ENCODE measurements around the gene PLEKHJ1.
"Not testable (repeated sequence)": the region's sequence is repeated elsewhere in the genome, so short reads cannot be mapped to it uniquely, and the experiment has no call there.

PLEKHJ1 gene

DNA sequence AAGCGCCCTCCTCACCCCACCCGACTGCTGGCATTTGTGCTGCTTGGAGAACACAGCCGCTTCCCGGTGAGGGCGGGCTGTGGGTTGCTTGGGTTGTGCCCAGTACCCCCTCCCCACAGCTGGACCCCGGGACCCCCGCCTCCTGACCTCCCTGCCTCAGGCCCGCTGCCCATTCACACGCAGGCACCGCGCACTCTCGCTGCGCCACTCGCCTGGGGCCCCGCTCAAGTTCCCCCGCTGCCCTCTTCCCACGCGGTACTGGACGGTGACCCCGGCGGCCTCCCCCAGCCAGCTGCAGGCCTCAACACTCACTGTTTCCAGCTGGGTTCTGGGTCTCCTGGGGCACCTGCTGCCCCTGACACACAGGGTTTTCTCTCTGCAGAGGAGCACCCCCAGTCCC lies 16.4 kb downstream of the PLEKHJ1 start:
- DNase-seq (ENCODE audit: low read depth): no peak

DNA sequence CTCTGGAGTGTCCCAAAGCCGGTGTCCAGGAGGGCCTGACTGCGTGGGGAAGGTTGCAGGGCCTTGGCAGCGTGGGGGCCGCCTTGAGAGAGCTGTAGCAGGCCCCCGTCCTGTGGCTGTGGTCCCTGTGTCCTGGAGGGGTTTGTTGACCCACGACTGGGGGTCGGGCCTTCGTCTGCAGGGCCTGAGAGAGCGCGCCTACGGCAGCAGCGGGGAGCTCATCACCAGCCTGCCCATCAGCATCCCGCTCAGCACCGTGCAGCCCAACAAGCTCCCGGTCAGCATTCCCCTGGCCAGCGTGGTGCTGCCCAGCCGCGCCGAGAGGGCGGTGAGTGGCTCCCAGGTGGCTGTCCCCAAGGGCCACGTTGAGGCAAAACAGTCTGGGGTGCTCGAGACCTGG lies 18.5 kb downstream of the PLEKHJ1 start:
- no peak for DNase-seq (ENCODE audit: low read depth)

GRCh38 chr19:2216361-2217225 lies 19.5 kb downstream of the PLEKHJ1 start:
- no peak for DNase-seq (ENCODE audit: low read depth)

GRCh38 chr19:2215281-2215751 lies 20.8 kb downstream of the PLEKHJ1 start:
- no peak for DNase-seq (ENCODE audit: low read depth)

- DNase-seq (ENCODE audit: low read depth): no peak
Measured at GRCh38 chr19:2214251-2214650, 21.9 kb downstream of the PLEKHJ1 start.

GRCh38 chr19:2213799-2214198 lies 22.3 kb downstream of the PLEKHJ1 start:
- DNase-seq (ENCODE audit: low read depth): no peak

- DNase-seq (ENCODE audit: low read depth): no peak
Measured at GRCh38 chr19:2212861-2213711, 23.0 kb downstream of the PLEKHJ1 start.

DNA sequence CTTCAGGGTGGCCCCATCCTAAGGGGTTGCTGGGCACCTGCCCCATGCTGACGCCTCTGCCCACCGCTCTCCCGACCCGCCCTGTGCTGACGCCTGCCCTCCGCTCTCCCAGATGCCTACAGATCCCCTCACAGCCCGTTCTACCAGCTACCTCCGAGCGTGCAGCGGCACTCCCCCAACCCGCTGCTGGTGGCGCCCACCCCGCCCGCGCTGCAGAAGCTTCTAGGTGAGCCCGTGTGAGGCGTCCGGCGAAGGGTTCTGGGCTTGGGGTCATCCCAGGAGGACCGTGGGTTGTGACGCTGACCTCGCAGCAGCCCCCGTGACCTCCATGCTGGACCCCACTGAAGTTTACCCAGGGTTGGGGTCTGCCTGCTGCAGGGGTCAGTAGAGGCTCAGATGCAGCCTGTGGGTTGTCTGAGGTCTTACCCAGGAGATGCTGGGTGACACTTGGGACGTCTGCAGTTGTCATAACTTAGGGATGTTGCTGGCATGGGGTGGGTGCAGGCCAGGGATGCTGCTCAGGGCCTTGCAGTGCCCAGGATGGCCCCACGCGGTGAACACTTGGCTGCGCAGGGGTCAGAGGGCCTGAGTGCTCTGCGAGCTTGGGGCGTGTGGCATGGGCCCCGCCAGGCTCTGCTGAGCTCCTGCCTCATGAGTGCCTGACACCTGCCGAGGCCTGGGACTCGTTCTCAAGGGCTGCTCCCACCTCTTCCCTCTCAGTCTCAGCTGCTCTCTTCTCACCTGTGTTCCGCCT lies 25.0 kb downstream of the PLEKHJ1 start:
- DNase-seq (ENCODE audit: low read depth): no peak

GRCh38 chr19:2210206-2210605 lies 25.9 kb downstream of the PLEKHJ1 start:
- no peak for DNase-seq (ENCODE audit: low read depth)

DNA sequence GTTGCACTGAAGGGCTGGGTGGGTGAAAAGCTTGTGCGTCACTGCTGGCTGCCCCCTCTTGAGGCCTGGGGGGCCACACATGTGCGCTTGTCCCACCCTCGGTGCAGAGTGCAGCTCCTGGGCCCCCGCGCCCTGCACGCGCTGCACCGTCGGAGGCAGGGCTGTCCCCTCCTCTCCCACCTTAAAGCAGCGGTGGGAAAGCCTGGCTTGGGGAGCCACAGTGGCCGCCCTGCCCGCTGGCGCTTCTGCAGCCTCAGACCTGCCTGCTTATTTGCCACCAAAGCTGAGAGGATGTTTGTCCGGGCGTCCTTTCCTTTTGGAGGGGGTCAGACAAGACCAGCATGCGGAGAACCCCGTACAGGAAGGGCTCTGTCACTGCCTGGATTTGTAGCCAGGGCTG lies 26.7 kb downstream of the PLEKHJ1 start:
- DNase-seq (ENCODE audit: low read depth): no peak

DNA sequence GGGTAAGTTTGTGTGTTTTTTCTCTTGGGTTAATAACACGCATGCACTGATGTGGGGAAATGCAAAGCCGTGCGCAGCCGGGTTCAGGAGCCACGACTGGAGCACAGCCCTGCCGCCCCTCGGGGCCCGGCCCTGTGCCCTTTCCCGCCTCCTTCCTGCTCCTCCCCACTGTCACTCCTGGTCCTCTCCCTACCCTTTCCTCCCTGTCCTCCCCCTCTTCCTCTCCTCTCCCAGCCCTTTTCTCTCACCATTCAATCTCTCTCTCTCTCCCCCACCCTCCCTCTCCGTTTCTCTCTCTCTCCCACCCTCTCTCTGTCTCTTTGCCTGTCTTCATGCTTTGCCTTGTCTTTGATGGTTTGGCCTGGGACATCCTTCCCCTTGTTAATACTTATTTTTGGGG lies 27.2 kb downstream of the PLEKHJ1 start:
- no peak for DNase-seq (ENCODE audit: low read depth)

GRCh38 chr19:2207991-2208860 lies 27.9 kb downstream of the PLEKHJ1 start:
- DNase-seq (ENCODE audit: low read depth): peak; percentile 31

GRCh38 chr19:2207008-2207407 lies 29.1 kb downstream of the PLEKHJ1 start:
- no peak for DNase-seq (ENCODE audit: low read depth)

- no peak for DNase-seq (ENCODE audit: low read depth)
Measured at GRCh38 chr19:2202366-2202765, 33.8 kb downstream of the PLEKHJ1 start.

DNA sequence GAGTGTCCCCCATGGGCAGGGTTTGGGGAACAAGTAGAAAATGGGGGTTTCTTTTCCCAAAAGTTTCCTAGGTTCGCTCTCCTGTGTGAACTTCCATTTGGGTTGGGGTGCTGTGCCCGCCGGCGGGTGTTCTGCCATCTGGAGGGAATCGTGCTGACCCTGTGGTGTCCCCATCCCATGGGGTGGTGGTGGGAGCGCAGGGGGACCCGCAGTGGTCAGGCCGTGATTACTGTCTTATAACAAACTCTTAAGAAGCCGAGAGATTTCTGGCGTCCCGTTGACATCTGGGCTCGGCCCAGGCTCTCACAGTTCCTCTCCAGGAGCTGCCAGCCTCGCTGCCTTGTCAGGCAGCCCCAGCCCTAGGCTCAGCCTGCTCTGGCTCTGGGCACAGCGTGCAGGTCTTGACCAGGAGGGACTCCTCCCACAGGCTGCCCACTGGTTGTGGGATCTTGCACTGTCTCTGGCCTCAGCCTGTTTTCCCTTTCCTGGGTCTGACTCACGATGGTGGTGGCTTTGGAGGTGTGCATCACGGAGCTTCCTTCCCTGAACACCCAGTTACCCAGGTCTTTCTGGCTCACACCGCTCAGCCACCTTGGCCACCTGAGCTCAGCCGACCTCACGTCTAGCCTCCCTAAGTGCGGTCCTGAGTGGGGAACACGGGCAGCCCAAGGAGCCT lies 34.5 kb downstream of the PLEKHJ1 start:
- DNase-seq (ENCODE audit: low read depth): no peak

DNA sequence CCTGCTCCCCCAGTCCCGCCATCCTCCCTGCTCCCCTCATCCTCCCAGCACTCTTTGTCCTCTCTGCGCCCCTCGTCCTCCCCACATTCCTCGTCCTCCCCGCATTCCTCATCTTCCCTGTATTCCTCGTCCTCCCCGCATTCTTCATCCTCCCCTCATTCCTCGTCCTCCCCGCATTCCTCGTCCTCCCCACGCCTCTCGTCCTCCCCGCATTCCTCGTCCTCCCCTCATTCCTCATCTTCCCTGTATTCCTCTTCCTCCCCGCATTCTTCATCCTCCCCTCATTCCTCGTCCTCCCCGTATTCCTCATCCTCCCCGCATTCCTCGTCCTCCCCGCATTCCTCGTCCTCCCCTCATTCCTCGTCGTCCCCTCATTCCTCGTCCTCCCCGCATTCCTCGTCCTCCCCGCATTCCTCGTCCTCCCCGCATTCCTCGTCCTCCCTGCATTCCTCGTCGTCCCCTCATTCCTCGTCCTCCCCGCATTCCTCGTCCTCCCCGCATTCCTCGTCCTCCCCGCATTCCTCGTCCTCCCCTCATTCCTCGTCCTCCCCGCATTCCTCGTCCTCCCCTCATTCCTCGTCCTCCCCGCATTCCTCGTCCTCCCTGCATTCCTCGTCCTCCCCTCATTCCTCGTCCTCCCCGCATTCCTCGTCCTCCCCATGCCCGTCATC lies 35.4 kb downstream of the PLEKHJ1 start:
- DNase-seq (ENCODE audit: low read depth): not testable (repeated sequence)

GRCh38 chr19:2199861-2200623 lies 36.1 kb downstream of the PLEKHJ1 start:
- DNase-seq (ENCODE audit: low read depth): no peak

- no peak for DNase-seq (ENCODE audit: low read depth)
Measured at GRCh38 chr19:2199215-2199614, 36.9 kb downstream of the PLEKHJ1 start.

GRCh38 chr19:2198317-2198716 lies 37.8 kb downstream of the PLEKHJ1 start:
- no peak for DNase-seq (ENCODE audit: low read depth)
